Keratinocyte (primary cell): ENCODE data around the gene CD34. TPM values are rescaled to one million over a fixed set of nuclear protein-coding genes. Genes with fewer than 3 reads are reported as not detected.

Experiments used
- DNase-seq: peaks from one replicate; pipeline ENCODE4 v3.0.0-alpha.2; 2011; ENCODE audit warnings: low read depth, missing footprints, low spot score
- FAIRE-seq: peaks from 2 replicates; lab custom pipeline; 2011; peaks lifted over from hg19 to GRCh38; lab: Jason Lieb, UNC
- H2AFZ ChIP-seq: 2 replicates; pipeline ENCODE4 v1.6.0; 2012; ENCODE audit warnings: low read length, control low read depth, inconsistent platforms; ENCODE audit not compliant: control insufficient read depth
- H3K27ac ChIP-seq: 2 replicates; pipeline ENCODE4 v1.5.1; 2011; ENCODE audit warnings: low read length; ENCODE audit not compliant: control insufficient read depth, insufficient read depth
- H3K27me3 ChIP-seq: 3 replicates; pipeline ENCODE4 v1.6.0; 2011; ENCODE audit warnings: low read length; ENCODE audit not compliant: control insufficient read depth, insufficient read depth; ENCODE audit errors: extremely low read depth
- H3K36me3 ChIP-seq, 2 experiments: 2 replicates in 1 of 2; 3 replicates in 1 of 2; pipeline ENCODE4 v1.5.1; 2011; ENCODE audit warnings: low read length in 2 of 2, mild to moderate bottlenecking in 1 of 2; ENCODE audit not compliant: control insufficient read depth in 2 of 2, insufficient read depth in 2 of 2; ENCODE audit errors: extremely low read depth in 1 of 2
- H3K4me1 ChIP-seq: 3 replicates; pipeline ENCODE4 v1.5.1; 2011; ENCODE audit warnings: low read length; ENCODE audit not compliant: control insufficient read depth, insufficient read depth; ENCODE audit errors: extremely low read depth
- H3K4me2 ChIP-seq: 3 replicates; pipeline ENCODE4 v1.6.0; 2011; ENCODE audit warnings: low read depth, low read length; ENCODE audit not compliant: control insufficient read depth, insufficient read depth; ENCODE audit errors: extremely low read depth
- H3K4me3 ChIP-seq, 3 experiments: fragments of 200-600 bp in 1 of 3; sonication (generic) in 1 of 3; 2 replicates in 2 of 3; 3 replicates in 1 of 3; pipeline ENCODE4 v1.5.1; 2011 to 2016; ENCODE audit warnings: low read length in 3 of 3, mild to moderate bottlenecking in 3 of 3, control low read depth in 2 of 3, inconsistent platforms in 1 of 3, low read depth in 1 of 3, mixed read lengths in 1 of 3, mixed run types in 1 of 3, moderate library complexity in 1 of 3; ENCODE audit not compliant: control insufficient read depth in 2 of 3, insufficient read depth in 2 of 3; ENCODE audit errors: extremely low read depth in 1 of 3
- H3K79me2 ChIP-seq: 2 replicates; pipeline ENCODE4 v1.6.0; 2012; ENCODE audit warnings: low read length; ENCODE audit not compliant: control insufficient read depth, insufficient read depth
- H3K9ac ChIP-seq: 3 replicates; pipeline ENCODE4 v1.6.0; 2011; ENCODE audit warnings: low read length; ENCODE audit not compliant: control insufficient read depth, insufficient read depth; ENCODE audit errors: extremely low read depth
- H3K9me1 ChIP-seq: 3 replicates; pipeline ENCODE4 v1.6.0; 2011; ENCODE audit warnings: low read length; ENCODE audit not compliant: control insufficient read depth, insufficient read depth; ENCODE audit errors: extremely low read depth
- H3K9me3 ChIP-seq: 2 replicates; pipeline ENCODE4 v1.5.1; 2012; ENCODE audit warnings: low read depth, low read length; ENCODE audit not compliant: control insufficient read depth
- H4K20me1 ChIP-seq: 3 replicates; pipeline ENCODE4 v1.6.0; 2011; ENCODE audit warnings: low read length; ENCODE audit not compliant: control insufficient read depth, insufficient read depth; ENCODE audit errors: extremely low read depth
- CTCF ChIP-seq, 3 experiments: IDR thresholded peaks in 1 of 3; conservative IDR thresholded peaks in 1 of 3; optimal IDR thresholded peaks in 1 of 3; 2 replicates in 2 of 3; 3 replicates in 1 of 3; pipeline versions ENCODE3 to v1.5.1; 2011; ENCODE audit warnings: low read length in 3 of 3, mild to moderate bottlenecking in 3 of 3, moderate library complexity in 2 of 3, control low read depth in 1 of 3, inconsistent platforms in 1 of 3; ENCODE audit not compliant: insufficient read depth in 2 of 3; ENCODE audit errors: extremely low read depth in 1 of 3
- EZH2 ChIP-seq: IDR thresholded peaks from one replicate; pipeline ENCODE4 v1.6.1; 2012; ENCODE audit warnings: inconsistent platforms, mild to moderate bottlenecking, low read length, moderate library complexity
- dilution Hi-C: fragments of 300-500 bp; cut with MboI; formaldehyde crosslinking; loops from one replicate; pipeline ENCODE4 v1.7.0; 2020; ENCODE audit warnings: low sequenced_read_pairs; ENCODE audit not compliant: extremely low pct_ligation_motif_present
- polyA plus RNA-seq, 5 experiments: library from polyadenylated mRNA; depleted of rRNA in 3 of 5; stranded (reverse) in 3 of 5; stranded (forward) in 1 of 5; unstranded in 1 of 5; fragments of >200 nt; gene quantifications; 1 replicate in 1 of 5; 2 replicates in 3 of 5; 3 replicates in 1 of 5; pipeline versions ENCODE4 v1.2.1 to v1.2.3, GENCODE V29; 2011 to 2012; ENCODE audit warnings: missing spikeins in 2 of 5, low read depth in 1 of 5, low replicate concordance in 1 of 5

CD34 gene
- polyA plus RNA-seq, 1 donor (not counting 4 experiments of a cell fraction or from before 2014, with no cell fraction given): 0.03 TPM

- no peaks in the 10 kb centered on the region for H4K20me1 ChIP-seq
- no peak overlapping the region for H3K4me2 ChIP-seq
- peaks cover 12% of the 10 kb centered on the region for H3K4me1 ChIP-seq
- DNase-seq: no peak
- FAIRE-seq: no peak
- H3K79me2 ChIP-seq: no peaks in the 10 kb centered on the region
- no peaks in the 10 kb centered on the region for H3K9me1 ChIP-seq
- H3K4me3 ChIP-seq: no peak overlapping the region
- no peak overlapping the region for H3K9ac ChIP-seq
- H3K27ac ChIP-seq: no peak overlapping the region
- dilution Hi-C loops: no loop called here
- TF ChIP-seq CTCF (optimal IDR thresholded peaks at IDR 0.05 in 1 of 3, IDR thresholded peaks at IDR 0.05 in 1 of 3, conservative IDR thresholded peaks at IDR 0.05 in 1 of 3; ENCODE audit: extremely low read depth in 1 of 3, insufficient read depth in 2 of 3, low read length in 3 of 3) (no peak), EZH2 (no peak)
- no peaks in the 10 kb centered on the region for H3K9me3 ChIP-seq
- no peaks in the 10 kb centered on the region for H3K27me3 ChIP-seq
- no peaks in the 10 kb centered on the region for H3K36me3 ChIP-seq
- H2AFZ ChIP-seq: no peak overlapping the region
Measured at GRCh38 chr1:207883660-207884250, 27.2 kb downstream of the CD34 start.

GRCh38 chr1:207883104-207883651 lies 27.7 kb downstream of the CD34 start:
- Histone ChIP-seq H3K27ac (no peak overlapping the region), H3K9ac (no peak overlapping the region), H3K9me1 (no peaks in the 10 kb centered on the region), H3K9me3 (no peaks in the 10 kb centered on the region), H3K4me1 (peaks cover 8% of the 10 kb centered on the region), H2AFZ (no peak overlapping the region), H3K79me2 (no peaks in the 10 kb centered on the region), H4K20me1 (no peaks in the 10 kb centered on the region), H3K27me3 (no peaks in the 10 kb centered on the region), H3K4me3 (no peak overlapping the region), H3K4me2 (no peak overlapping the region), H3K36me3 (no peaks in the 10 kb centered on the region)
- FAIRE-seq (no peak), DNase-seq (no peak)
- no peak for TF ChIP-seq EZH2
- dilution Hi-C loops: no loop called here

DNA sequence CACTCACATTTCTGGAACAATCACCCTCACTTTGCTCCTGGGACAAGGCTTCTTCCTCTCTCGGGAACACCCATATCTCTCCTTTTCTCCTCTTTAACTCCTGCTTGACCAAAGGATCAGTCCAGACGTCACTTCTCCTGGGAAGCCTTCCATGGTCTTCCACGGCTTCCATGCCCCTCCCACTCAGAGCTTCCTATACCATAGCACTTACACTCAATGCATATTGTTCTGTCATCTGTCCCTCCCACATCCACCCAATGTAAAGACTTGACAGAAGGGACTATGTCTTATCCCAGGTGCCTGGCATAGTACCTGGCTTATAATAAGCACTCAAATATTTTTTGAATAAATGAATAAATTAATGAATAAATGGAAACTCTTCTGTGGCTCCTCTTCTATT lies 28.2 kb downstream of the CD34 start:
- DNase-seq (no peak), FAIRE-seq (no peak)
- Histone ChIP-seq H3K4me3 (no peak overlapping the region), H3K4me2 (no peak overlapping the region), H3K4me1 (peaks cover 8% of the 10 kb centered on the region), H3K9me3 (no peaks in the 10 kb centered on the region), H3K9ac (no peak overlapping the region), H4K20me1 (no peaks in the 10 kb centered on the region), H3K79me2 (no peaks in the 10 kb centered on the region), H3K27ac (no peak overlapping the region), H2AFZ (no peak overlapping the region), H3K27me3 (no peaks in the 10 kb centered on the region), H3K36me3 (no peaks in the 10 kb centered on the region), H3K9me1 (no peaks in the 10 kb centered on the region)
- TF ChIP-seq CTCF (optimal IDR thresholded peaks at IDR 0.05 in 1 of 3, IDR thresholded peaks at IDR 0.05 in 1 of 3, conservative IDR thresholded peaks at IDR 0.05 in 1 of 3; ENCODE audit: extremely low read depth in 1 of 3, insufficient read depth in 2 of 3, low read length in 3 of 3) (no peak), EZH2 (no peak)
- dilution Hi-C loops: no loop called here
